Coronary artery (tissue), 2 donors: ENCODE measurements around the gene GRP.
"Not testable (repeated sequence)": the region's sequence is repeated elsewhere in the genome, so short reads cannot be mapped to it uniquely, and the experiment has no call there.

Experiments
- DNase-seq: peaks from one replicate; pipeline ENCODE4 v3.0.0-alpha.2; 2017; ENCODE audit warnings: low spot score
- H3K27ac ChIP-seq, 2 donors: fragments of 200-600 bp; sonication (generic); one replicate each; pipeline ENCODE4 v1.5.1; 2016 to 2019
- H3K4me3 ChIP-seq: fragments of 200-600 bp; sonication (generic); 2 replicates; pipeline ENCODE4 v1.5.1; 2016; ENCODE audit warnings: mild to moderate bottlenecking, moderate library complexity
- CTCF ChIP-seq: fragments of 200-600 bp; sonication (generic); IDR thresholded peaks from one replicate; pipeline ENCODE4 v1.5.1; 2019; ENCODE audit warnings: antibody characterized with exemption

Gene GRP

DNA sequence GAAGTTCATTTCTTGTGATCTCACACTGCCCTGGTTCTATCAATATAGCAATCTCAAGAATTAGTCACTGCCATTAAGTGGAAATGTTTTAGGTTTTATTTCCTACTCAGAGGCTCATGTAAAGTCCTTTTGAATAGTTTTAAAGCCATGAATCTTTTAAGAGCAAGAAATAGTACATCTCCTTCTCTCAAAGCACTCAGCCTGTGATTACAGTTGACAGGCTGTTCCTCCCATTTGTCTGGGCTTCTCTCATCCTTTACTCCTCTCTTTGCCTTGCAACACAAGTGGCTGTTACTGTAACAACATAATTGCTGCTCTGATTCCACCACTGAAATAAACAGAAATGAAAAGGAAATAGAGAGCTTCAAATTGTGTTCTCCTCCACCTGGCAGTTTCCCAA is 18.4 kb downstream of the GRP start:
- no peak for DNase-seq
- no peak overlapping the region for H3K4me3 ChIP-seq
- no peak for TF ChIP-seq CTCF

DNA sequence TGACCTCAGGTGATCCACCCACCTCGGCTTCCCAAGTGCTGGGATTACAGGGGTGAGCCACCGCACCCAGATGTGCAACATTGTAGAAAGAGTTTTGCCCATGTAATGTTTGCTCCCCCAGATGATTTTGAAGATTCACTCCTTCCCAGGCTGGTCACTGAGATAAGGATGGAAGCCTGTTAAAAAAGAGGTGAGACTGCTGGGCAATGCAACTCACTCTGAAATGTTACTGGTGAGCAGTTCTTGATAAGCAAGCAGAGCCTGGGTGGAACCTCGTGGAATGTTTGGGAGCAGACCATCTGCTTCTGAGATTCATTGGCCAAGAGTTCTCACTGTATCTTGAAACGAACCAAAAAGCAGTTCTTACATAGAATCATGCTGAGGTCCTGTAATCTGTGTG is 19.7 kb downstream of the GRP start:
- H3K27ac ChIP-seq, result no peak overlapping the region
- H3K4me3 ChIP-seq, result no peak overlapping the region
- no peak for TF ChIP-seq CTCF
- DNase-seq, result no peak

More for the DNA sequence above, 18.4 kb downstream of the GRP start:
- no peak overlapping the region for H3K27ac ChIP-seq

DNA sequence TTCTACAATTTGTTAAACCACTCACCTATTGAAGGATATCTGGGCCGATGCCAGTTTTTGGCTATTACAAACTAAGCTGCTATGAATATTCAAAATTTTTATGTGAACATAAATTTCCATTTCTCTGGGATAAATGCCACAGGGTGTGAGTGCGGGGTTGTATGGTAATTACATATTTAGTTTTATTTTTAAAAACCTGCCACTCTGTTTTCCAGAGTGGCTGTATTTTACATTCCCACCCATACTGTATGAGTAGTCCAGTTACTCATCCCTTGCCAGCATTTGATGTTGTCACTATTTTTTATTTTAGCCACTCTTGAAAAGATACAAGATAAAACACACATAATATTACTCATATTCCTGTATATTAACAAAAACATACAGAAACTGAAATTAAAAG is 22.9 kb downstream of the GRP start:
- DNase-seq, result no peak
- Histone ChIP-seq H3K4me3 (no peak overlapping the region), H3K27ac (no peak overlapping the region)
- TF ChIP-seq CTCF, result no peak

- H3K4me3 ChIP-seq, result no peak overlapping the region
- no peak for TF ChIP-seq CTCF
- no peak overlapping the region for H3K27ac ChIP-seq
- DNase-seq, result no peak
Observed at GRCh38 chr18:59246796-59247195, 26.8 kb downstream of the GRP start.

GRCh38 chr18:59249199-59249774 is 29.3 kb downstream of the GRP start:
- no peak overlapping the region for H3K27ac ChIP-seq
- no peak for TF ChIP-seq CTCF
- H3K4me3 ChIP-seq, result no peak overlapping the region
- DNase-seq, result no peak

DNA sequence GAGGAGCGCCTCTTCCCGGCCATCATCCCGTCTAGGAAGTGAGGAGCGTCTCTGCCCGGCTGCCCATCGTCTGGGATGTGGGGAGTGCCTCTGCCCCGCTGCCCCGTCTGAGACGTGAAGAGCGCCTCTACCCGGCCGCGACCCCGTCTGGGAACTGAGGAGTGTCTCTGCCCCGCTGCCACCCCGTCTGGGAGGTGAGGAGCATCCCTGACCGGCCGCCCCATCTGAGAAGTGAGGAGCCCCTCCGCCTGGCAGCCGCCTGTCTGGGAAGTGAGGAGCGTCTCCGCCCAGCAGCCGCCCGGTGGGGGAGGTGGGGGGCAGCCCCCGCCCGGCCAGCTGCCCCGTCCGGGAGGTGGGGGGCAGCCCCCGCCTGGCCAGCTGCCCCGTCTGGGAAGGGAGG is 35.5 kb downstream of the GRP start:
- H3K4me3 ChIP-seq, H3K27ac ChIP-seq, DNase-seq: not testable (repeated sequence)

DNA sequence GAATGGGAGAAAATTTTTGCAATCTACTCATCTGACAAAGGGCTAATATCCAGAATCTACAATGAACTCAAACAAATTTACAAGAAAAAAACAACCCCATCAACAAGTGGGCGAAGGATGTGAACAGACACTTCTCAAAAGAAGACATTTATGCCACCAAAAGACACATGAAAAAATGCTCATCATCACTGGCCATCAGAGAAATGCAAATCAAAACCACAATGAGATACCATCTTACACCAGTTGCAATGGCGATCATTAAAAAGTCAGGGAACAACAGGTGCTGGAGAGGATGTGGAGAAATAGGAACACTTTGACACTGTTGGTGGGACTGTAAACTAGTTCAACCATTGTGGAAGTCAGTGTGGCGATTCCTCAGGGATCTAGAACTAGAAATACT is 41.9 kb downstream of the GRP start:
- H3K4me3 ChIP-seq, H3K27ac ChIP-seq, DNase-seq: not testable (repeated sequence)

DNA sequence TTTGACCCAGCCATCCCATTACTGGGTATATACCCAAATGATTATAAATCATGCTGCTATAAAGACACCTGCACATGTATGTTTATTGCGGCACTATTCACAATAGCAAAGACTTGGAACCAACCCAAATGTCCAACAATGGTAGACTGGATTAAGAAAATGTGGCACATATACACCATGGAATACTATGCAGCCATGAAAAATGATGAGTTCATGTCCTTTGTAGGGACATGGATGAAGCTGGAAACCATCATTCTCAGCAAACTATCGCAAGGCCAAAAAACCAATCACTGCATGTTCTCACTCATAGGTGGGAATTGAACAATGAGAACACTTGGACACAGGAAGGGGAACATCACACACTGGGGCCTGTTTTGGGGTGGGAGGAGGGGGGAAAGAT is 42.3 kb downstream of the GRP start:
- not testable (repeated sequence) for H3K27ac ChIP-seq, DNase-seq, H3K4me3 ChIP-seq

GRCh38 chr18:59263661-59264060 is 43.7 kb downstream of the GRP start:
- no peak overlapping the region for H3K27ac ChIP-seq
- no peak overlapping the region for H3K4me3 ChIP-seq
- TF ChIP-seq CTCF, result no peak
- no peak for DNase-seq
